GM23338 (cell line): ENCODE results near the gene GPR137C. TPM values are rescaled to one million over a fixed set of nuclear protein-coding genes. Genes with fewer than 3 reads are reported as not detected.

Experiments used
- ATAC-seq: fragments of 200-7000 bp; cut with Tn5 transposase; 3 replicates; pipeline ENCODE4 v1.9.1; 2020
- DNase-seq: peaks from one replicate; pipeline ENCODE4 v3.0.0-alpha.2; 2015; ENCODE audit warnings: low spot score
- H2AFZ ChIP-seq: fragments of 200-600 bp; sonication (generic); 2 replicates; pipeline ENCODE4 v1.8.0; 2016; ENCODE audit warnings: antibody characterized with exemption, mild to moderate bottlenecking, moderate library complexity
- H3F3A ChIP-seq: fragments of 200-600 bp; sonication (generic); replicated peaks from 2 replicates; pipeline ENCODE4 v1.8.0; 2017; ENCODE audit warnings: antibody characterized with exemption, mixed run types, low read depth
- H3K27ac ChIP-seq: fragments of 200-600 bp; sonication (generic); 2 replicates; pipeline ENCODE4 v1.6.1; 2016; ENCODE audit warnings: low read depth
- H3K27me3 ChIP-seq: fragments of 200-600 bp; sonication (generic); 2 replicates; pipeline ENCODE4 v1.8.0; 2016; ENCODE audit warnings: mild to moderate bottlenecking, mixed run types, moderate library complexity; ENCODE audit not compliant: insufficient read depth
- H3K36me3 ChIP-seq: fragments of 200-600 bp; sonication (generic); 2 replicates; pipeline ENCODE4 v1.8.0; 2016; ENCODE audit warnings: mild to moderate bottlenecking; ENCODE audit not compliant: insufficient read depth
- H3K4me1 ChIP-seq: fragments of 200-600 bp; sonication (generic); 2 replicates; pipeline ENCODE4 v1.8.0; 2016; ENCODE audit warnings: mild to moderate bottlenecking, moderate library complexity; ENCODE audit not compliant: insufficient read depth
- H3K4me2 ChIP-seq: fragments of 200-600 bp; sonication (generic); 2 replicates; pipeline ENCODE4 v1.7.1; 2017; ENCODE audit warnings: mixed run types
- H3K4me3 ChIP-seq: fragments of 200-600 bp; sonication (generic); 2 replicates; pipeline ENCODE4 v1.6.1; 2016; ENCODE audit warnings: mixed run types
- H3K79me2 ChIP-seq: fragments of 200-600 bp; sonication (generic); replicated peaks from 2 replicates; pipeline ENCODE4 v1.8.0; 2017; ENCODE audit warnings: mild to moderate bottlenecking; ENCODE audit not compliant: insufficient read depth
- H3K9me2 ChIP-seq: fragments of 200-600 bp; sonication (generic); 2 replicates; pipeline ENCODE4 v1.8.0; 2017; ENCODE audit not compliant: insufficient read depth
- H4K20me1 ChIP-seq: fragments of 200-600 bp; sonication (generic); replicated peaks from 2 replicates; pipeline ENCODE4 v1.8.0; 2017; ENCODE audit warnings: mild to moderate bottlenecking; ENCODE audit not compliant: insufficient read depth
- H3K27ac Mint-ChIP-seq: 2 replicates; pipeline ENCODE4 v1.8.0; 2020; ENCODE audit warnings: inconsistent platforms, mild to moderate bottlenecking, moderate library complexity, mixed read lengths
- H3K27me3 Mint-ChIP-seq: 3 replicates; pipeline ENCODE4 v1.8.0; 2022; ENCODE audit warnings: low read depth, mild to moderate bottlenecking, moderate library complexity, mixed read lengths, inconsistent platforms; ENCODE audit not compliant: insufficient read depth, poor library complexity
- H3K36me3 Mint-ChIP-seq: 3 replicates; pipeline ENCODE4 v1.8.0; 2021; ENCODE audit warnings: low read depth, mild to moderate bottlenecking, inconsistent platforms, moderate library complexity, mixed read lengths
- H3K4me1 Mint-ChIP-seq: 3 replicates; pipeline ENCODE4 v1.8.0; 2020; ENCODE audit warnings: mild to moderate bottlenecking, inconsistent platforms, mixed read lengths
- H3K4me3 Mint-ChIP-seq: 3 replicates; pipeline ENCODE4 v1.8.0; 2021; ENCODE audit warnings: moderate library complexity, mild to moderate bottlenecking, inconsistent platforms, mixed read lengths
- H3K9me3 Mint-ChIP-seq: 3 replicates; pipeline ENCODE4 v1.8.0; 2020; ENCODE audit warnings: moderate library complexity, mild to moderate bottlenecking, inconsistent platforms, mixed read lengths
- CREB1 ChIP-seq: fragments of 250-450 bp; sonication (Bioruptor Pico); IDR thresholded peaks from 2 replicates; pipeline ENCODE4 v1.5.0; 2020; ENCODE audit warnings: low read depth, mild to moderate bottlenecking, moderate library complexity
- EZH2 ChIP-seq: fragments of 200-600 bp; sonication (generic); IDR thresholded peaks from one replicate; pipeline ENCODE4 v1.8.0; 2017; ENCODE audit warnings: antibody characterized with exemption, mild to moderate bottlenecking, low read depth; ENCODE audit not compliant: unreplicated experiment
- EZH2phosphoT487 ChIP-seq: fragments of 200-600 bp; sonication (generic); IDR thresholded peaks from one replicate; pipeline ENCODE4 v1.8.1; 2018; ENCODE audit warnings: antibody characterized with exemption; ENCODE audit not compliant: unreplicated experiment
- NANOG ChIP-seq: IDR thresholded peaks from 2 replicates; pipeline ENCODE4 v1.6.1; 2016; ENCODE audit warnings: antibody characterized with exemption, borderline replicate concordance
- STAT1 ChIP-seq: IDR thresholded peaks from one replicate; pipeline ENCODE4 v1.6.1; 2016; ENCODE audit warnings: antibody characterized with exemption; ENCODE audit not compliant: unreplicated experiment
- ZNF114 ChIP-seq: fragments of 250-450 bp; sonication (Bioruptor Pico); IDR thresholded peaks from 2 replicates; pipeline ENCODE4 v1.5.0; 2020; ENCODE audit warnings: mild to moderate bottlenecking, moderate library complexity
- polyA plus RNA-seq: library from polyadenylated mRNA; unstranded; fragments of >200 nt; fragmentation: Nextera tagmentation; extraction: Ambion mirVana; gene quantifications from 2 replicates; pipeline ENCODE4 v1.2.1, GENCODE V29; 2016
- total RNA-seq: library from RNA; depleted of rRNA; stranded (reverse); fragments of >200 nt; shearing (Covaris generic); gene quantifications from 2 replicates; pipeline ENCODE4 v1.2.3, GENCODE V29; 2014
- TF ChIP-seq, protein P1 (sequence below): IDR thresholded peaks from one replicate; pipeline ENCODE4 v1.6.1; 2018; ENCODE audit warnings: antibody characterized with exemption; ENCODE audit not compliant: unreplicated experiment
- TF ChIP-seq, protein P2 (sequence below): fragments of 250-450 bp; sonication (Bioruptor Pico); IDR thresholded peaks from 2 replicates; pipeline ENCODE4 v1.5.0; 2020; ENCODE audit warnings: mild to moderate bottlenecking, moderate library complexity
- TF ChIP-seq, protein P3 (sequence below): IDR thresholded peaks from 2 replicates; pipeline ENCODE4 v1.6.1; 2016; ENCODE audit warnings: antibody characterized with exemption

GPR137C gene
- total and polyA plus RNA-seq, 2 experiments from 2014 or later: 2.2 to 5.2 TPM

DNA sequence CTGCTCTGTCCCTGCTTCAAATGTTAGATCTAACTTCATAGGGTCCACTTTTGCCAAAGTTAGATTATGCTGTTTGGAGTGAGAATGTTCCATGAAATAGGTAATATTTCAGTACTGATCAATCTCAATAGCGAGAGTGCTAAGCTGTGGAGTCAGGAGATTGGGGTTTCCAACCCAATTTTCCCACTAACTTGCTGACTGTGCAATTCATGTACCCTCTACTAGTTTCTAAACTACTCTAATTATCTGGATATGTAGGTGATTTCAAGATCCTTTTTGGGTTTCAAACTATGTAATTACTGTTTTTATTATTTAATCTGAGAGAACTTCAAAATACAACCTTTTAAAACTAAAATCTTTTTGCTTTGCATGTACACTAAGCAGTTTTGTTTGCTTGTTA, 45.9 kb downstream of the GPR137C start:
- Mint-ChIP-seq H3K27me3 (no peaks in the 10 kb centered on the region), H3K4me1 (peaks cover 2% of the 10 kb centered on the region; the same call in 2 of the 3 replicates), H3K36me3 (peaks cover 15% of the 10 kb centered on the region), H3K27ac (no peak overlapping the region), H3K4me3 (no peak overlapping the region), H3K9me3 (peaks cover 14% of the 10 kb centered on the region; the same call in 2 of the 3 replicates)
- no peak overlapping the region for H2AFZ ChIP-seq
- H3F3A ChIP-seq: no peaks in the 10 kb centered on the region
- H3K36me3 ChIP-seq: no peaks in the 10 kb centered on the region
- H3K4me2 ChIP-seq: no peak overlapping the region
- H4K20me1 ChIP-seq: no peaks in the 10 kb centered on the region
- TF ChIP-seq EZH2: no peak
- 0 out of 2 replicates have a peak, but pooled peaks cover 2% of the 10 kb centered on the region for H3K4me1 ChIP-seq
- H3K9me2 ChIP-seq: 0 out of 2 replicates have a peak, but pooled peaks cover 7% of the 10 kb centered on the region
- no peak overlapping the region for H3K4me3 ChIP-seq
- no peak for DNase-seq
- no peaks in the 10 kb centered on the region for H3K79me2 ChIP-seq
- H3K27ac ChIP-seq: no peak overlapping the region
- no peak for ATAC-seq
- H3K27me3 ChIP-seq: no peaks in the 10 kb centered on the region

DNA sequence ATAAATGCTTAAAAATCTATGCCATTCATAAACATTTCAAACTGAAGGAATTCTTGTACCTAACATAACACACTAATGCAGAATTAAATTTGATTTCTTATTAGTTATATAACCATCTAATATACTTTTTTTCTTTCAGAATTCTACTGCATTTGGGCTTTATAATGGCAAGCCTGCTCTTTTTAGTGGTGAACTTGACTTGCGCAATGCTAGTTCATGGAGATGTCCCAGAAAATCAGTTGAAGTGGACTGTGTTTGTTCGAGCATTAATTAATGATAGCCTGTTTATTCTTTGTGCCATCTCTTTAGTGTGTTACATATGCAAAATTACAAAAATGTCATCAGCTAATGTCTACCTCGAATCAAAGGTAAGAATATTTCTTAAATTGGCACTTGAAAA, 47.3 kb downstream of the GPR137C start:
- no peak overlapping the region for H3K4me2 ChIP-seq
- Mint-ChIP-seq H3K9me3 (peaks cover 15% of the 10 kb centered on the region; the same call in 2 of the 3 replicates), H3K4me3 (no peak overlapping the region), H3K27me3 (no peaks in the 10 kb centered on the region), H3K36me3 (peaks cover 21% of the 10 kb centered on the region), H3K27ac (no peak overlapping the region), H3K4me1 (peaks cover 2% of the 10 kb centered on the region; the same call in 2 of the 3 replicates)
- 0 out of 2 replicates have a peak, but pooled peaks cover 7% of the 10 kb centered on the region for H3K9me2 ChIP-seq
- no peak overlapping the region for H2AFZ ChIP-seq
- no peaks in the 10 kb centered on the region for H3K27me3 ChIP-seq
- H3K27ac ChIP-seq: no peak overlapping the region
- no peaks in the 10 kb centered on the region for H3F3A ChIP-seq
- DNase-seq (no peak), ATAC-seq (no peak)
- no peak overlapping the region for H3K4me3 ChIP-seq
- no peaks in the 10 kb centered on the region for H3K79me2 ChIP-seq
- 0 out of 2 replicates have a peak, but pooled peaks cover 2% of the 10 kb centered on the region for H3K4me1 ChIP-seq
- H4K20me1 ChIP-seq: no peaks in the 10 kb centered on the region
- H3K36me3 ChIP-seq: no peaks in the 10 kb centered on the region
- TF ChIP-seq CREB1 (CRISPR knock-in tag) (no peak), ZNF114 (CRISPR knock-in tag) (no peak), NANOG (no peak), STAT1 (no peak), EZH2 (no peak), EZH2phosphoT487 (no peak)
- TF ChIP-seq, protein P1, sequence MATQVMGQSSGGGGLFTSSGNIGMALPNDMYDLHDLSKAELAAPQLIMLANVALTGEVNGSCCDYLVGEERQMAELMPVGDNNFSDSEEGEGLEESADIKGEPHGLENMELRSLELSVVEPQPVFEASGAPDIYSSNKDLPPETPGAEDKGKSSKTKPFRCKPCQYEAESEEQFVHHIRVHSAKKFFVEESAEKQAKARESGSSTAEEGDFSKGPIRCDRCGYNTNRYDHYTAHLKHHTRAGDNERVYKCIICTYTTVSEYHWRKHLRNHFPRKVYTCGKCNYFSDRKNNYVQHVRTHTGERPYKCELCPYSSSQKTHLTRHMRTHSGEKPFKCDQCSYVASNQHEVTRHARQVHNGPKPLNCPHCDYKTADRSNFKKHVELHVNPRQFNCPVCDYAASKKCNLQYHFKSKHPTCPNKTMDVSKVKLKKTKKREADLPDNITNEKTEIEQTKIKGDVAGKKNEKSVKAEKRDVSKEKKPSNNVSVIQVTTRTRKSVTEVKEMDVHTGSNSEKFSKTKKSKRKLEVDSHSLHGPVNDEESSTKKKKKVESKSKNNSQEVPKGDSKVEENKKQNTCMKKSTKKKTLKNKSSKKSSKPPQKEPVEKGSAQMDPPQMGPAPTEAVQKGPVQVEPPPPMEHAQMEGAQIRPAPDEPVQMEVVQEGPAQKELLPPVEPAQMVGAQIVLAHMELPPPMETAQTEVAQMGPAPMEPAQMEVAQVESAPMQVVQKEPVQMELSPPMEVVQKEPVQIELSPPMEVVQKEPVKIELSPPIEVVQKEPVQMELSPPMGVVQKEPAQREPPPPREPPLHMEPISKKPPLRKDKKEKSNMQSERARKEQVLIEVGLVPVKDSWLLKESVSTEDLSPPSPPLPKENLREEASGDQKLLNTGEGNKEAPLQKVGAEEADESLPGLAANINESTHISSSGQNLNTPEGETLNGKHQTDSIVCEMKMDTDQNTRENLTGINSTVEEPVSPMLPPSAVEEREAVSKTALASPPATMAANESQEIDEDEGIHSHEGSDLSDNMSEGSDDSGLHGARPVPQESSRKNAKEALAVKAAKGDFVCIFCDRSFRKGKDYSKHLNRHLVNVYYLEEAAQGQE: no peak
- TF ChIP-seq, protein P2, sequence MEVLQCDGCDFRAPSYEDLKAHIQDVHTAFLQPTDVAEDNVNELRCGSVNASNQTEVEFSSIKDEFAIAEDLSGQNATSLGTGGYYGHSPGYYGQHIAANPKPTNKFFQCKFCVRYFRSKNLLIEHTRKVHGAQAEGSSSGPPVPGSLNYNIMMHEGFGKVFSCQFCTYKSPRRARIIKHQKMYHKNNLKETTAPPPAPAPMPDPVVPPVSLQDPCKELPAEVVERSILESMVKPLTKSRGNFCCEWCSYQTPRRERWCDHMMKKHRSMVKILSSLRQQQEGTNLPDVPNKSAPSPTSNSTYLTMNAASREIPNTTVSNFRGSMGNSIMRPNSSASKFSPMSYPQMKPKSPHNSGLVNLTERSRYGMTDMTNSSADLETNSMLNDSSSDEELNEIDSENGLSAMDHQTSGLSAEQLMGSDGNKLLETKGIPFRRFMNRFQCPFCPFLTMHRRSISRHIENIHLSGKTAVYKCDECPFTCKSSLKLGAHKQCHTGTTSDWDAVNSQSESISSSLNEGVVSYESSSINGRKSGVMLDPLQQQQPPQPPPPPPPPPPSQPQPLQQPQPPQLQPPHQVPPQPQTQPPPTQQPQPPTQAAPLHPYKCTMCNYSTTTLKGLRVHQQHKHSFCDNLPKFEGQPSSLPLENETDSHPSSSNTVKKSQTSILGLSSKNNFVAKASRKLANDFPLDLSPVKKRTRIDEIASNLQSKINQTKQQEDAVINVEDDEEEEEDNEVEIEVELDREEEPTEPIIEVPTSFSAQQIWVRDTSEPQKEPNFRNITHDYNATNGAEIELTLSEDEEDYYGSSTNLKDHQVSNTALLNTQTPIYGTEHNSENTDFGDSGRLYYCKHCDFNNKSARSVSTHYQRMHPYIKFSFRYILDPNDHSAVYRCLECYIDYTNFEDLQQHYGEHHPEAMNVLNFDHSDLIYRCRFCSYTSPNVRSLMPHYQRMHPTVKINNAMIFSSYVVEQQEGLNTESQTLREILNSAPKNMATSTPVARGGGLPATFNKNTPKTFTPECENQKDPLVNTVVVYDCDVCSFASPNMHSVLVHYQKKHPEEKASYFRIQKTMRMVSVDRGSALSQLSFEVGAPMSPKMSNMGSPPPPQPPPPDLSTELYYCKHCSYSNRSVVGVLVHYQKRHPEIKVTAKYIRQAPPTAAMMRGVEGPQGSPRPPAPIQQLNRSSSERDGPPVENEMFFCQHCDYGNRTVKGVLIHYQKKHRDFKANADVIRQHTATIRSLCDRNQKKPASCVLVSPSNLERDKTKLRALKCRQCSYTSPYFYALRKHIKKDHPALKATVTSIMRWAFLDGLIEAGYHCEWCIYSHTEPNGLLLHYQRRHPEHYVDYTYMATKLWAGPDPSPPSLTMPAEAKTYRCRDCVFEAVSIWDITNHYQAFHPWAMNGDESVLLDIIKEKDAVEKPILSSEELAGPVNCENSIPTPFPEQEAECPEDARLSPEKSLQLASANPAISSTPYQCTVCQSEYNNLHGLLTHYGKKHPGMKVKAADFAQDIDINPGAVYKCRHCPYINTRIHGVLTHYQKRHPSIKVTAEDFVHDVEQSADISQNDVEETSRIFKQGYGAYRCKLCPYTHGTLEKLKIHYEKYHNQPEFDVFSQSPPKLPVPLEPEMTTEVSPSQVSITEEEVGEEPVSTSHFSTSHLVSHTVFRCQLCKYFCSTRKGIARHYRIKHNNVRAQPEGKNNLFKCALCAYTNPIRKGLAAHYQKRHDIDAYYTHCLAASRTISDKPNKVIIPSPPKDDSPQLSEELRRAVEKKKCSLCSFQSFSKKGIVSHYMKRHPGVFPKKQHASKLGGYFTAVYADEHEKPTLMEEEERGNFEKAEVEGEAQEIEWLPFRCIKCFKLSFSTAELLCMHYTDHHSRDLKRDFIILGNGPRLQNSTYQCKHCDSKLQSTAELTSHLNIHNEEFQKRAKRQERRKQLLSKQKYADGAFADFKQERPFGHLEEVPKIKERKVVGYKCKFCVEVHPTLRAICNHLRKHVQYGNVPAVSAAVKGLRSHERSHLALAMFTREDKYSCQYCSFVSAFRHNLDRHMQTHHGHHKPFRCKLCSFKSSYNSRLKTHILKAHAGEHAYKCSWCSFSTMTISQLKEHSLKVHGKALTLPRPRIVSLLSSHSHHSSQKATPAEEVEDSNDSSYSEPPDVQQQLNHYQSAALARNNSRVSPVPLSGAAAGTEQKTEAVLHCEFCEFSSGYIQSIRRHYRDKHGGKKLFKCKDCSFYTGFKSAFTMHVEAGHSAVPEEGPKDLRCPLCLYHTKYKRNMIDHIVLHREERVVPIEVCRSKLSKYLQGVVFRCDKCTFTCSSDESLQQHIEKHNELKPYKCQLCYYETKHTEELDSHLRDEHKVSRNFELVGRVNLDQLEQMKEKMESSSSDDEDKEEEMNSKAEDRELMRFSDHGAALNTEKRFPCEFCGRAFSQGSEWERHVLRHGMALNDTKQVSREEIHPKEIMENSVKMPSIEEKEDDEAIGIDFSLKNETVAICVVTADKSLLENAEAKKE (CRISPR knock-in tag): no peak
- TF ChIP-seq, protein P3, sequence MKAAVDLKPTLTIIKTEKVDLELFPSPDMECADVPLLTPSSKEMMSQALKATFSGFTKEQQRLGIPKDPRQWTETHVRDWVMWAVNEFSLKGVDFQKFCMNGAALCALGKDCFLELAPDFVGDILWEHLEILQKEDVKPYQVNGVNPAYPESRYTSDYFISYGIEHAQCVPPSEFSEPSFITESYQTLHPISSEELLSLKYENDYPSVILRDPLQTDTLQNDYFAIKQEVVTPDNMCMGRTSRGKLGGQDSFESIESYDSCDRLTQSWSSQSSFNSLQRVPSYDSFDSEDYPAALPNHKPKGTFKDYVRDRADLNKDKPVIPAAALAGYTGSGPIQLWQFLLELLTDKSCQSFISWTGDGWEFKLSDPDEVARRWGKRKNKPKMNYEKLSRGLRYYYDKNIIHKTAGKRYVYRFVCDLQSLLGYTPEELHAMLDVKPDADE: no peak
